Thyroid gland (tissue), 4 donors: ENCODE measurements around the gene RTN4R.

Experiments
- CTCF ChIP-seq, 6 experiments: fragments of 200-600 bp in 3 of 6; fragments of 450-650 bp in 3 of 6; sonication (generic) in 3 of 6; IDR thresholded peaks; one replicate each; pipeline ENCODE4 v1.5.1; 2016 to 2019; ENCODE audit warnings: antibody characterized with exemption in 6 of 6, mild to moderate bottlenecking in 2 of 6, inconsistent platforms in 1 of 6, moderate library complexity in 1 of 6
- POLR2A ChIP-seq, 2 donors: fragments of 450-650 bp; IDR thresholded peaks; one replicate each; pipeline ENCODE4 v1.6.1; 2017; ENCODE audit warnings: antibody characterized with exemption in 2 of 2, mild to moderate bottlenecking in 2 of 2, moderate library complexity in 1 of 2

GRCh38 chr22:20225693-20225966 is 42.5 kb downstream of the RTN4R start:
- no peak for TF ChIP-seq CTCF (IDR thresholded peaks at IDR 0.05)
- TF ChIP-seq POLR2A (IDR thresholded peaks at IDR 0.05) = no peak
